GM12874 (cell line): Measurements from ENCODE around the gene TBL3.

Source experiments
- TF ChIP-seq, protein P1 (sequence below): IDR thresholded peaks from 2 replicates; pipeline ENCODE4 v1.5.1; 2011; ENCODE audit warnings: low read depth, mild to moderate bottlenecking, control low read depth, low read length, moderate library complexity; ENCODE audit not compliant: insufficient read depth

The TBL3 gene

DNA sequence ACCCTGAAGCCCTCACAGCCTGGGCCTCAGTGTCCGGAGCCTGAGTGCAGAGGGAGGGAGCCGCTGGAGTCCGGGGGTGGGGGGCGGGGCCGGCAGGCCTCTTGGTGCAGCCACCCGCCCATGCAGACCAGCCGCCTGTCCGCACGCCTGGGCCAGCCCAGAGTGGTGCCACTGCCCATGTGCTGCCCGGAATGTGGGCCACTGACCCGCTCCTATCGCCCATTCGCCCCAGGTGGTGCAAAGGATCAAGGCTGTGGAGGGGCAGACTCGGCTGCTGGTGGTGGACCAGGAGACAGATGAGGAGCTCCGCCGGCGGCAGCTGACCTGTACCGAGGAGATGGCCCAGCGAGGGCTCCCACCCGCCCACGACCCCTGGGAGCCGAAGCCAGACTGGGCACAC lies 57.5 kb downstream of the TBL3 start:
- TF ChIP-seq, protein P1, sequence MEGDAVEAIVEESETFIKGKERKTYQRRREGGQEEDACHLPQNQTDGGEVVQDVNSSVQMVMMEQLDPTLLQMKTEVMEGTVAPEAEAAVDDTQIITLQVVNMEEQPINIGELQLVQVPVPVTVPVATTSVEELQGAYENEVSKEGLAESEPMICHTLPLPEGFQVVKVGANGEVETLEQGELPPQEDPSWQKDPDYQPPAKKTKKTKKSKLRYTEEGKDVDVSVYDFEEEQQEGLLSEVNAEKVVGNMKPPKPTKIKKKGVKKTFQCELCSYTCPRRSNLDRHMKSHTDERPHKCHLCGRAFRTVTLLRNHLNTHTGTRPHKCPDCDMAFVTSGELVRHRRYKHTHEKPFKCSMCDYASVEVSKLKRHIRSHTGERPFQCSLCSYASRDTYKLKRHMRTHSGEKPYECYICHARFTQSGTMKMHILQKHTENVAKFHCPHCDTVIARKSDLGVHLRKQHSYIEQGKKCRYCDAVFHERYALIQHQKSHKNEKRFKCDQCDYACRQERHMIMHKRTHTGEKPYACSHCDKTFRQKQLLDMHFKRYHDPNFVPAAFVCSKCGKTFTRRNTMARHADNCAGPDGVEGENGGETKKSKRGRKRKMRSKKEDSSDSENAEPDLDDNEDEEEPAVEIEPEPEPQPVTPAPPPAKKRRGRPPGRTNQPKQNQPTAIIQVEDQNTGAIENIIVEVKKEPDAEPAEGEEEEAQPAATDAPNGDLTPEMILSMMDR: no peak

DNA sequence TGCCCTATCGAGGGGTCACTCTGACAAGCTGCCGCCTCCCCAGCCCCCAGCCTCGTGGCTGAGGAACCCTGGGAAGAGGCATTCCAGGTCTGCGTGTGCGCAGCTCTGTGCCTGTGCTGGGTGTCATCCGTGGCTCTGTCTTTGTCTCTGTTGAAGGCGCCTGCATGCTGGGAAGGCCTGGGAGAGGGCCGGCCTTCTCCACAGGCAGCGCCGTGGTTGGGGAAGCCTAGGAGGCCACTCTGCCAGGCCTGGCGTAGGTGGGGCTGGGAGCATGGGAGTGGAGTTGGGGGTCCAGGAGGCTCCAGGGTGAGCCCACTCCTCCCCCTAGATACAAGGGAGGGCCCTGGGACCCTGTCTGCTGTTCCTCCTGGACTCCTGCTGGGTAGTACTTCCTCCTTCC lies 58.2 kb downstream of the TBL3 start:
- TF ChIP-seq, protein P1: no peak

DNA sequence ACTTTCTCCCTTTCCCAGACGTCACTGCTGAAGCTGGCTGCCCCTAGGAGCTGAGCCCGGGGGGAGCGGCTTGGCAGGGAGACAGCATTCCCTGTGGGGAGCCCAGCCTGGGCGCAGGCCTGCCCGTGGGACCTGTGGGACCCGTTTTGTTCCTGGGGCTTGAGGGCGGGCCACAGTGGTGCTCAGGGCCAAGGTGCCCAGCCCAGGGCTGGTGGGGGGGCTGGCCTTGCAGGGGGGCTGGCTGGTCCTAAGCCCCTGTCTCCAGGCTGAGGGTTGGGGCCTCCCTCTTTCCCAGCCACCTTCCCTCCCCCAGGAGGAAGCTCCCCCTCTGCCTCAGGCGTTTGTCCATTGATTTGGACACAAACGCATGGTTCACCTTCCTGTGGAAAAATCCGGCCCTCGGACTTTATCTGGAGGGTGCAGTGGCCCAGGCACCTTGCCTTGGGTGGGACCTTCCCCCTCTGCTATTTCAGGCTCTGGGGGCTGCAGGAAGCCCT lies 59.3 kb downstream of the TBL3 start:
- TF ChIP-seq, protein P1: no peak
